HCT116 (cell line): ENCODE measurements around the gene APBA3. TPM values are rescaled to one million over a fixed set of nuclear protein-coding genes. Genes with fewer than 3 reads are reported as not detected.

Experiments used
- ATAC-seq: fragments of 200-7000 bp; cut with Tn5 transposase; 2 replicates; pipeline ENCODE4 v1.9.1; 2020; ENCODE audit warnings: mild to moderate bottlenecking, moderate library complexity
- BruUV-seq: library from RNA; stranded (reverse); fragments of 400-500 nt; replicated peaks from 2 replicates; lab custom pipeline; 2021; lab: Mats Ljungman, UMichigan
- CTCF ChIA-PET: fragments of 300-600 bp; sonication (Branson Sonifier 250); formaldehyde crosslinking; loops from one replicate; lab custom pipeline; 2021; ENCODE audit warnings: antibody characterized with exemption; lab: Charles Lee
- POLR2A ChIA-PET: fragments of 300-600, 350-600 bp; sonication (Branson Sonifier 250); formaldehyde crosslinking; loops from one replicate; lab custom pipeline; 2021; ENCODE audit warnings: antibody characterized with exemption; lab: Charles Lee
- RAD21 ChIA-PET, 2 experiments: fragments of 300-600 bp; sonication (Branson Sonifier 250); formaldehyde crosslinking; loops; one replicate each; lab custom pipeline; 2023; ENCODE audit warnings: low total read pairs in 2 of 2; ENCODE audit not compliant: uncharacterized antibody in 2 of 2, unreplicated experiment in 2 of 2, low non-redundant PET in 1 of 2; lab: Charles Lee
- DNase-seq: peaks from one replicate; pipeline ENCODE4 v3.0.0-alpha.2; 2010; ENCODE audit warnings: low read depth, low spot score
- H2AFZ ChIP-seq: fragments of 200-600 bp; shearing (Covaris generic), sonication (generic); 2 replicates; pipeline ENCODE4 v1.6.1; 2017; ENCODE audit warnings: low read depth, mixed run types, mixed read lengths, antibody characterized with exemption, low read length; ENCODE audit not compliant: poor library complexity, severe bottlenecking
- H3K27ac ChIP-seq: 2 replicates; pipeline ENCODE4 v1.5.1; 2012; ENCODE audit warnings: low read depth, low read length
- H3K27me3 ChIP-seq: fragments of 200-600 bp; sonication (generic); 2 replicates; pipeline ENCODE4 v1.6.1; 2016; ENCODE audit warnings: mixed run types, low read length, mixed read lengths; ENCODE audit not compliant: insufficient read depth
- H3K36me3 ChIP-seq, 2 experiments: fragments of 200-500 bp in 1 of 2; fragments of 200-600 bp in 1 of 2; sonication (Bioruptor generic) in 1 of 2; sonication (generic) in 1 of 2; 2 replicates each; pipeline versions ENCODE4 v1.5.1 to v1.6.1; 2014 to 2016; ENCODE audit warnings: low read length in 2 of 2, inconsistent platforms in 1 of 2, mixed read lengths in 1 of 2, mixed run types in 1 of 2; ENCODE audit not compliant: insufficient read depth in 2 of 2, control insufficient read depth in 1 of 2
- H3K4me1 ChIP-seq, 2 experiments: fragments of 200-600 bp in 1 of 2; sonication (generic) in 1 of 2; 2 replicates each; pipeline versions ENCODE4 v1.5.1 to v1.6.1; 2012 to 2017; ENCODE audit warnings: low read length in 2 of 2, inconsistent platforms in 1 of 2, mild to moderate bottlenecking in 1 of 2, mixed read lengths in 1 of 2, mixed run types in 1 of 2, moderate library complexity in 1 of 2; ENCODE audit not compliant: insufficient read depth in 2 of 2, control insufficient read depth in 1 of 2
- H3K4me2 ChIP-seq: fragments of 200-600 bp; sonication (generic); 2 replicates; pipeline ENCODE4 v1.6.1; 2017; ENCODE audit warnings: mixed run types, low read length, mixed read lengths
- H3K4me3 ChIP-seq, 2 experiments: fragments of 200-600 bp in 1 of 2; sonication (generic) in 1 of 2; replicated peaks in 1 of 2; 2 replicates each; pipeline ENCODE4 v1.5.1; 2011 to 2016; ENCODE audit warnings: low read length in 2 of 2, control low read depth in 1 of 2, low read depth in 1 of 2, mild to moderate bottlenecking in 1 of 2, mixed read lengths in 1 of 2, mixed run types in 1 of 2
- H3K79me2 ChIP-seq: fragments of 200-600 bp; sonication (generic); 2 replicates; pipeline ENCODE4 v1.6.1; 2017; ENCODE audit warnings: mild to moderate bottlenecking, mixed run types, low read length, moderate library complexity, mixed read lengths; ENCODE audit not compliant: insufficient read depth
- H3K9ac ChIP-seq: fragments of 200-600 bp; sonication (generic); 2 replicates; pipeline ENCODE4 v1.6.1; 2016; ENCODE audit warnings: low read length, mixed read lengths
- H3K9me2 ChIP-seq: fragments of 200-600 bp; sonication (generic), shearing (Covaris generic); 2 replicates; pipeline ENCODE4 v1.6.1; 2017; ENCODE audit warnings: mixed run types, mild to moderate bottlenecking, moderate library complexity; ENCODE audit not compliant: insufficient read depth
- H3K9me3 ChIP-seq, 2 experiments: fragments of 200-500 bp in 1 of 2; fragments of 200-600 bp in 1 of 2; sonication (Bioruptor generic) in 1 of 2; sonication (generic) in 1 of 2; 2 replicates each; pipeline ENCODE4 v1.6.1; 2014 to 2017; ENCODE audit warnings: low read length in 2 of 2, mixed read lengths in 2 of 2, inconsistent platforms in 1 of 2, low read depth in 1 of 2, mild to moderate bottlenecking in 1 of 2, mixed run types in 1 of 2, moderate library complexity in 1 of 2; ENCODE audit not compliant: control insufficient read depth in 1 of 2, insufficient read depth in 1 of 2
- H4K20me1 ChIP-seq: fragments of 200-600 bp; sonication (generic), shearing (Covaris generic); 2 replicates; pipeline ENCODE4 v1.6.1; 2017; ENCODE audit warnings: mixed run types, mild to moderate bottlenecking, moderate library complexity; ENCODE audit not compliant: insufficient read depth
- CEBPB ChIP-seq: IDR thresholded peaks from 2 replicates; pipeline ENCODE4 v1.6.1; 2012; ENCODE audit warnings: low read depth
- CTCF ChIP-seq, 3 experiments: fragments of 200-600 bp in 1 of 3; sonication (generic) in 1 of 3; IDR thresholded peaks in 2 of 3; conservative IDR thresholded peaks in 1 of 3; 2 replicates each; pipeline ENCODE4 v1.5.1; 2012 to 2017; ENCODE audit warnings: low read depth in 2 of 3, low read length in 2 of 3, antibody characterized with exemption in 1 of 3, borderline replicate concordance in 1 of 3, control low read depth in 1 of 3, mild to moderate bottlenecking in 1 of 3, mixed read lengths in 1 of 3, mixed run types in 1 of 3, moderate library complexity in 1 of 3; ENCODE audit not compliant: insufficient read depth in 1 of 3
- EGR1 ChIP-seq: IDR thresholded peaks from 2 replicates; pipeline ENCODE4 v1.6.1; 2012; ENCODE audit warnings: low read depth
- ELF1 ChIP-seq: IDR thresholded peaks from 2 replicates; pipeline ENCODE4 v1.6.1; 2012; ENCODE audit warnings: low read depth, borderline replicate concordance
- FOSL1 ChIP-seq: IDR thresholded peaks from 2 replicates; pipeline ENCODE4 v1.6.1; 2012; ENCODE audit warnings: low read depth
- POLR2A ChIP-seq: IDR thresholded peaks from 2 replicates; pipeline ENCODE4 v1.7.0; 2011; ENCODE audit warnings: borderline replicate concordance; ENCODE audit not compliant: insufficient read depth, insufficient read length; ENCODE audit errors: extremely low read depth
- SIN3A ChIP-seq: IDR thresholded peaks from 2 replicates; pipeline ENCODE4 v1.6.1; 2012; ENCODE audit warnings: low read depth
- ZBTB33 ChIP-seq: IDR thresholded peaks from 2 replicates; pipeline ENCODE4 v1.6.1; 2011; ENCODE audit warnings: mild to moderate bottlenecking, low read length, moderate library complexity; ENCODE audit not compliant: insufficient replicate concordance; ENCODE audit errors: extremely low read depth
- ZNF274 ChIP-seq: fragments of 200-500 bp; sonication (Bioruptor generic); IDR thresholded peaks from 2 replicates; pipeline ENCODE4 v1.6.1; 2014; ENCODE audit warnings: mild to moderate bottlenecking, low read depth, low read length, inconsistent platforms
- intact Hi-C: fragments of 100-400 bp; cut with micrococcal nuclease; formaldehyde crosslinking; loops from 2 replicates; pipeline ENCODE4 v1.10.0; 2022
- total RNA-seq: library from RNA; stranded (reverse); gene quantifications from one replicate; pipeline ENCODE4 v1.2.1, GENCODE V29; 2021; ENCODE audit not compliant: unreplicated experiment

The APBA3 gene
- total RNA-seq, 1 experiment from 2014 or later = 29.5 TPM

- no peak for TF ChIP-seq ZBTB33
- no peak for TF ChIP-seq ELF1
- TF ChIP-seq POLR2A = no peak
- TF ChIP-seq, all 23 proteins: peak for 7
These were observed 53.1 kb downstream of the APBA3 start, which contains the start of gene TJP3 (continued) for GRCh38 chr19:3708207-3708931.

GRCh38 chr19:3707868-3708206 lies 53.7 kb downstream of the APBA3 start:
- H3K4me2 ChIP-seq = peak overlapping the region; percentile 92
- POLR2A ChIA-PET = interaction anchor here (1.3 to 3.0 kb wide), 4 partner anchors 10 to 55 kb away, joined by 3 to 9 read pairs (median 6); partner anchors contain the start of gene MRPL54

More at GRCh38 chr19:3707868-3708206, 53.7 kb downstream of the APBA3 start:
- no peaks in the 10 kb centered on the region for H3K79me2 ChIP-seq
- H3K27ac ChIP-seq = peak overlapping the region; percentile 80
- no peak; the same call in 1 of the 2 replicates for ATAC-seq
- peaks cover 47 to 67% of the 10 kb centered on the region in 2 experiments for H3K4me1 ChIP-seq
- no peaks in the 10 kb centered on the region for H3K9me3 ChIP-seq
- TF ChIP-seq ELF1 = no peak
- TF ChIP-seq FOSL1 = no peak
- no peak for TF ChIP-seq ZBTB33
- TF ChIP-seq EGR1 = no peak
- no peak for TF ChIP-seq CEBPB
- no peak for TF ChIP-seq ZNF274
- TF ChIP-seq SIN3A = no peak
- no peak for TF ChIP-seq CTCF (IDR thresholded peaks at IDR 0.05 in 2 of 3, conservative IDR thresholded peaks at IDR 0.05 in 1 of 3; ENCODE audit: borderline replicate concordance in 1 of 3, insufficient read depth in 1 of 3, low read depth in 2 of 3, low read length in 2 of 3)
- TF ChIP-seq, all 23 proteins: peak for 0
- no peaks in the 10 kb centered on the region for H3K27me3 ChIP-seq
- peak overlapping the region; percentile 49 to 57 for H3K4me3 ChIP-seq
- BruUV-seq = no TSS peak
- H3K9ac ChIP-seq = peak overlapping the region; percentile 47
- H2AFZ ChIP-seq = no peak overlapping the region
- no peaks in the 10 kb centered on the region for H3K36me3 ChIP-seq
- no peak for DNase-seq
- RAD21 ChIA-PET = interaction anchor here in 1 of 2 experiments (1.9 kb wide), 1 partner anchor 12 kb away, joined by 7 read pairs; no protein-coding TSS in a partner anchor
- intact Hi-C loops = loop anchor here (10.0 kb wide), 1 partner anchor 357 kb away; the partner anchor contains the start of gene ZBTB7A
- no peaks in the 10 kb centered on the region for H4K20me1 ChIP-seq
- no peaks in the 10 kb centered on the region for H3K9me2 ChIP-seq
- CTCF ChIA-PET = interaction anchor here (1.0 to 2.9 kb wide), 4 partner anchors 10 to 423 kb away, joined by 3 to 12 read pairs (median 5); partner anchors contain the start of gene MRPL54
